ENCODE data around the gene ADGRL2. TPM values are rescaled to one million over a fixed set of nuclear protein-coding genes. Genes with fewer than 3 reads are reported as not detected.

ADGRL2 gene
- total RNA-seq, 1 donor from 2014 or later = 104 TPM

- Histone ChIP-seq H3K4me3 (no peak overlapping the region), H3K4me1 (peaks cover 14% of the 10 kb centered on the region), H3K9me3 (no peaks in the 10 kb centered on the region), H3K27ac (no peak overlapping the region), H3K27me3 (no peaks in the 10 kb centered on the region), H3K36me3 (no peaks in the 10 kb centered on the region)
- TF ChIP-seq, protein P1, sequence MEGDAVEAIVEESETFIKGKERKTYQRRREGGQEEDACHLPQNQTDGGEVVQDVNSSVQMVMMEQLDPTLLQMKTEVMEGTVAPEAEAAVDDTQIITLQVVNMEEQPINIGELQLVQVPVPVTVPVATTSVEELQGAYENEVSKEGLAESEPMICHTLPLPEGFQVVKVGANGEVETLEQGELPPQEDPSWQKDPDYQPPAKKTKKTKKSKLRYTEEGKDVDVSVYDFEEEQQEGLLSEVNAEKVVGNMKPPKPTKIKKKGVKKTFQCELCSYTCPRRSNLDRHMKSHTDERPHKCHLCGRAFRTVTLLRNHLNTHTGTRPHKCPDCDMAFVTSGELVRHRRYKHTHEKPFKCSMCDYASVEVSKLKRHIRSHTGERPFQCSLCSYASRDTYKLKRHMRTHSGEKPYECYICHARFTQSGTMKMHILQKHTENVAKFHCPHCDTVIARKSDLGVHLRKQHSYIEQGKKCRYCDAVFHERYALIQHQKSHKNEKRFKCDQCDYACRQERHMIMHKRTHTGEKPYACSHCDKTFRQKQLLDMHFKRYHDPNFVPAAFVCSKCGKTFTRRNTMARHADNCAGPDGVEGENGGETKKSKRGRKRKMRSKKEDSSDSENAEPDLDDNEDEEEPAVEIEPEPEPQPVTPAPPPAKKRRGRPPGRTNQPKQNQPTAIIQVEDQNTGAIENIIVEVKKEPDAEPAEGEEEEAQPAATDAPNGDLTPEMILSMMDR (IDR thresholded peaks at IDR 0.05) = no peak
- DNase-seq = no peak
- no peak for ATAC-seq
- intact Hi-C loops (cut with DNase I) = no loop called here
Measured at GRCh38 chr1:81873946-81874345, 73.2 kb downstream of the ADGRL2 start.

DNA sequence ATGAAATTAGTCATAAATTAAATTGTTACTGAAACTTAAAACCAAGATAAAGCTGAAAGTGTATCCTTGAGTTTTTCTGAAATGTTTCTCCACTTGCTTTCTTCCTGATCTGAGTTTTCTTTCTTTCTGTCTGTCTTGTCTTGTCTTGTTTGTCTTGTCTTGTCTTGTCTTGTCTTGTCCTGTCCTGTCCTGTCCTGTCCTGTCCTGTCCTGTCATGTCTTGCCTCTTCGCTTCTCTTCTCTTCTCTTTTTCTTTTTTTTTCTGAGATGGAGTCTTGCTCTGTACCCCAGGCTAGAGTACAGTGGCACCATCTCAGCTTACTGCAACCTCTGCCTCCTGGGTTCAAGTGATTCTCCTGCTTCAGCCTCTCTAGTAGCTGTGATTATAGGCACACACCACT, 73.7 kb downstream of the ADGRL2 start:
- H3K36me3 ChIP-seq = no peaks in the 10 kb centered on the region
- no peak overlapping the region for H3K27ac ChIP-seq
- H3K4me3 ChIP-seq = no peak overlapping the region
- DNase-seq (no peak), ATAC-seq (no peak)
- H3K4me1 ChIP-seq = peaks cover 14% of the 10 kb centered on the region
- no peaks in the 10 kb centered on the region for H3K9me3 ChIP-seq
- no peaks in the 10 kb centered on the region for H3K27me3 ChIP-seq
- intact Hi-C loops (cut with DNase I) = no loop called here
- TF ChIP-seq, protein P1 (IDR thresholded peaks at IDR 0.05) = no peak

DNA sequence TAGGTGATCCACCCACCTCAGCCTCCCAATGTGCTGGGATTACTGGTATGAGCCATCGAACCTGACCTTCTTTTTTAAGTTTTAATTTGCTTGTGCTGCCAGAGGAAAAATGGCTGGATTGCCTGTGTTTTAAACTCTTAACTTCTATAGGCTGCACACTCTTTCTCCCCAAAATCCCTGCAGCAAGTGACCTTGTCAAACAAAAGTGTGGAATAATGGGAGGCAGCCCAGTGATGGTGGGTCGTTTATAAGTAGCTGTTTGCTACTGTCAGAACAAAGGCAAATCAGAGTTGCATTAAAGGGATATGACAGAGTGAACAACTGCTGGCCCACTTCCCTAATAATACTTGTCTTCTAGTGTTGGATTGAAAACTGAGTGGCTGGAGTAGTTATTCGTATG, 74.2 kb downstream of the ADGRL2 start:
- Histone ChIP-seq H3K4me1 (peaks cover 14% of the 10 kb centered on the region), H3K27ac (no peak overlapping the region), H3K36me3 (no peaks in the 10 kb centered on the region), H3K27me3 (no peaks in the 10 kb centered on the region), H3K4me3 (no peak overlapping the region), H3K9me3 (no peaks in the 10 kb centered on the region)
- DNase-seq (no peak), ATAC-seq (no peak)
- intact Hi-C loops (cut with DNase I) = no loop called here
- TF ChIP-seq, protein P1 (IDR thresholded peaks at IDR 0.05) = no peak

DNA sequence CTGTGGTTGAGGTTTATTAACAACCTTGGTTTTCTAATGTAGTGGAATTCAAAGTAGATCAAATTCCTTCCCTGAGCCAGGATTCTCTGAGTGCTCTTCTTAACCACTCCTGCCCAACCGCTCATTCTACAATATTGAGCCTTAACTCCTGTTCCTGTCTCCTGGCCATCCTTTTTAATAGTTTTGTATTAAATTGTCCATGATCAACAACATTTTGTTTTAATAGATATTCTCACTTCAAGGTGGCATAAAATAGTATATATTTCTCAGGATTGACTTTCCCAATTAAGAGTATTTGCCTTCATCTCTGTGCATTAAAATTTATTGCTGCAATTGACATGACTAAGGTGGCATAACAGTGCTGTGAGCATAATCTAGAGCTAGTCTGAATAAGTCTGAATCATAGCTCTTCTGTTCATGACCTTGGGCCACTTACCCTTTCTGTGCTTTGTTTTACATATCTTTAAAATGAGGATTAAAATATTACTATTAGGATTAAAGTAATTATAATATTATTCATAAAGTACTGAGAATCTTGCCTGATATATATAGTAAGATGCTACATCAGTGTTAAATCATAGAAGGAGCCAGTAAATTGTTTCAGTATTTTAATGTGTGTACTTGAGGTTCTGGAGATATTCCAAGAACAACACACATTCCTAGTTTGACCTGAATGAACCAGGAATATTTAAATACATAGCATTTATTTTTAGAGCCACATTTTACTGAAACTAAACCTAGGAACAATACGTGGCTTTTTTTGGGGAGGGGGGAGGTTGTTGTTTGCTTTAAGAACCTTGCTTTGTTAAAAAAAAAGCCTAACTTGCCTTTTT, 76.4 kb downstream of the ADGRL2 start:
- Histone ChIP-seq H3K27me3 (no peaks in the 10 kb centered on the region), H3K36me3 (no peaks in the 10 kb centered on the region), H3K27ac (no peak overlapping the region), H3K4me3 (no peak overlapping the region), H3K9me3 (no peaks in the 10 kb centered on the region), H3K4me1 (peaks cover 20% of the 10 kb centered on the region)
- TF ChIP-seq, protein P1 (IDR thresholded peaks at IDR 0.05) = no peak
- no peak for DNase-seq
- intact Hi-C loops (cut with DNase I) = no loop called here
- peak; percentile 41 for ATAC-seq

- Histone ChIP-seq H3K4me1 (peaks cover 20% of the 10 kb centered on the region), H3K27me3 (no peaks in the 10 kb centered on the region), H3K9me3 (no peaks in the 10 kb centered on the region), H3K4me3 (no peak overlapping the region), H3K36me3 (no peaks in the 10 kb centered on the region), H3K27ac (no peak overlapping the region)
- ATAC-seq (no peak), DNase-seq (no peak)
- intact Hi-C loops (cut with DNase I) = no loop called here
- TF ChIP-seq, protein P1 (IDR thresholded peaks at IDR 0.05) = no peak
Measured at GRCh38 chr1:81877940-81878339, 77.2 kb downstream of the ADGRL2 start.
